Mammary epithelial cell (primary cell): Measurements from ENCODE around the gene SELENOM.

Source experiments
- EZH2 ChIP-seq: IDR thresholded peaks from 2 replicates; pipeline ENCODE4 v1.6.1; 2012; ENCODE audit warnings: low read length, inconsistent platforms, borderline replicate concordance
- TF ChIP-seq, protein P1 (sequence below), 2 donors: IDR thresholded peaks in 1 of 2; conservative IDR thresholded peaks in 1 of 2; 2 replicates each; pipeline ENCODE4 v1.5.1; 2011 to 2012; ENCODE audit warnings: inconsistent platforms in 2 of 2, low read length in 2 of 2, mild to moderate bottlenecking in 2 of 2, control low read depth in 1 of 2, low read depth in 1 of 2; ENCODE audit not compliant: insufficient read depth in 1 of 2; ENCODE audit errors: extremely low read depth in 1 of 2

DNA sequence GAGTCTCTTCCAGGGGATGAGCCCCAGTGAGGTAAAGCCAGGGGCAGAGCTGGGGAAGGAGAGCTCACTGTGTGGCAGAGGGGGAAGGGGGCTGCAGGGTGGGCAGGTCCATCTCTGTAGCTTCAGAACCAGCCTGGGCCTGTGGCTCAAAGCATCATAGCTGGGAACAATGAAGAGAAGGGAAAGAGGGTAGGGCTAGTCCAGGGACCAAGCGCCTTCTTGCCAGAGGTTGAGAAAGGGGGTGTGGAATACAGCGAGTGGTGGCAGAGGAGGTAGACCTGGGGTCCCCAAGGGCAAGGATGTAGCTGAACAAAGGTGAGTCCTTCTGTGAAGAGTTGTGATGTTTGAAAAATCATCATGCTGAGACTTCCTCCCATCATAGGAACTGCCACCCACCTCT, 34.2 kb upstream of the SELENOM start:
- TF ChIP-seq, protein P1, sequence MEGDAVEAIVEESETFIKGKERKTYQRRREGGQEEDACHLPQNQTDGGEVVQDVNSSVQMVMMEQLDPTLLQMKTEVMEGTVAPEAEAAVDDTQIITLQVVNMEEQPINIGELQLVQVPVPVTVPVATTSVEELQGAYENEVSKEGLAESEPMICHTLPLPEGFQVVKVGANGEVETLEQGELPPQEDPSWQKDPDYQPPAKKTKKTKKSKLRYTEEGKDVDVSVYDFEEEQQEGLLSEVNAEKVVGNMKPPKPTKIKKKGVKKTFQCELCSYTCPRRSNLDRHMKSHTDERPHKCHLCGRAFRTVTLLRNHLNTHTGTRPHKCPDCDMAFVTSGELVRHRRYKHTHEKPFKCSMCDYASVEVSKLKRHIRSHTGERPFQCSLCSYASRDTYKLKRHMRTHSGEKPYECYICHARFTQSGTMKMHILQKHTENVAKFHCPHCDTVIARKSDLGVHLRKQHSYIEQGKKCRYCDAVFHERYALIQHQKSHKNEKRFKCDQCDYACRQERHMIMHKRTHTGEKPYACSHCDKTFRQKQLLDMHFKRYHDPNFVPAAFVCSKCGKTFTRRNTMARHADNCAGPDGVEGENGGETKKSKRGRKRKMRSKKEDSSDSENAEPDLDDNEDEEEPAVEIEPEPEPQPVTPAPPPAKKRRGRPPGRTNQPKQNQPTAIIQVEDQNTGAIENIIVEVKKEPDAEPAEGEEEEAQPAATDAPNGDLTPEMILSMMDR (conservative IDR thresholded peaks at IDR 0.05 in 1 of 2, IDR thresholded peaks at IDR 0.05 in 1 of 2; ENCODE audit: extremely low read depth in 1 of 2, insufficient read depth in 1 of 2, low read depth in 1 of 2, low read length in 2 of 2): no peak
- TF ChIP-seq EZH2: no peak
